Colon (tissue), 2 donors: ENCODE measurements around the gene KCTD19.

Experiments
- FAIRE-seq: peaks from 2 replicates; lab custom pipeline; 2012; peaks lifted over from hg19 to GRCh38; lab: Jason Lieb, UNC
- donor health status: control.
- donor health status: control.

The KCTD19 gene

DNA sequence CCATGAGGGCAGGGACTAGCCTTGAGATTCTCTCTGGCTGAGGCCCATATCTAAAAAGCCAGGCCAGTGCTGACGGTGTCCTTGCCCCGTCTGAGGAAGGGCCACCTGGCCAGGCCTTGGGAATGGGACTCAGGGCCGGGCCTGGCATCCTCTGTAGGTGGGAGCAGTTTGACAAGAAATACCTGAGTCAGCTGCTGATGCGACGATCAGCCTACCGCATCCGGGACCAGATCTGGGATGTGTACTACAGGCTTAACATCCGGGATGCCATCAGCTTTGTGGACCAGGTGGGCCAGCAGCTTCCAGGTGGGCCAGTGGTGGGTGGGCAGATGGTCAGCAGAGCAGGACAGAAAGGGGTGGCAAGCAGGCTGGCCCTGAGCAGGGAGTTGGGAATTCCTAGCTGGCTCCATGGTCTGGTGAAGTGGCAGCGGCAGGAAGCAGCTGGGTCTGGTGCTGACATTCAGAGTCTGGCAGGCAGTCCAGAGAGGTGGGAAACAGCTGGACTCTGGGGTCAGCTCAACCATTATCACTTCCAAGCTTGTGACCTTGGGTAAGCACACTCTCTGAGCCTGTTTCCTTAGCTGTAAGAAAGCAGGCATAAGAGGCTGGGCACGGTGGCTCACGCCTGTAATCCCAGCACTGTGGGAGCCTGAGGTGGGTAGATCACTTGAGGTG lies 68.2 kb downstream of the KCTD19 start:
- FAIRE-seq = no peak

DNA sequence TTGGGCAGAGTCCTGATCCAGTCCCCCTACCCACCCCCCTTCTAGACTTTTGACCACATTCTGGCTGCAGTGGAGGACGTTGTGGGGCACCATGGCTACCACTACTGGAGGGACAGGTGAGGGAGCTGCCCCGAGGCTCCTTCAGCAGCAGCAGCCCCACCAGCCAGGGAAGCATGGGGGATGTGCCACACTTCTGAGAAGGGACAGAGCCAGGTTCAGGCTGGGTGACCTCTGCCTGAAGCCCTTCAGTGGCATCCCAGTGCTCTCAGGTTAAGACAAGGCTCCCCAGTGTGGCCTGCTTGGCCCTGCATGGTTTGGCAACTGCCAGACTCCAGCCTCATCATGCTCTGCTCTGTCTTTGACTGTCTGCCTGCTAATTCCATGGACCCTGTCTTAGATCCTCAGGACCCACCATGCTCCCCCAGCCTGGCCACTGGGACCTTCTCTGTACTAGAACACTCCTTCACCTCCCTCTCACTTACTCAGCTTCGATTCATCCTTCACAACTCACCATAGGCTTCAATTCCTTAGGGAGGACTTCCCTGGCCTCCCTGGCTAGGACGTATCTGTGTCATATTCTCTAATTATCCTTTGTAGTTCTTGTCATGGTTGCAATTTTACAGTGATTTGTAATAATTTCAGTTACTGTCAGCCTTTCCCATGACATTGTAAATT lies 68.9 kb downstream of the KCTD19 start:
- no peak for FAIRE-seq

DNA sequence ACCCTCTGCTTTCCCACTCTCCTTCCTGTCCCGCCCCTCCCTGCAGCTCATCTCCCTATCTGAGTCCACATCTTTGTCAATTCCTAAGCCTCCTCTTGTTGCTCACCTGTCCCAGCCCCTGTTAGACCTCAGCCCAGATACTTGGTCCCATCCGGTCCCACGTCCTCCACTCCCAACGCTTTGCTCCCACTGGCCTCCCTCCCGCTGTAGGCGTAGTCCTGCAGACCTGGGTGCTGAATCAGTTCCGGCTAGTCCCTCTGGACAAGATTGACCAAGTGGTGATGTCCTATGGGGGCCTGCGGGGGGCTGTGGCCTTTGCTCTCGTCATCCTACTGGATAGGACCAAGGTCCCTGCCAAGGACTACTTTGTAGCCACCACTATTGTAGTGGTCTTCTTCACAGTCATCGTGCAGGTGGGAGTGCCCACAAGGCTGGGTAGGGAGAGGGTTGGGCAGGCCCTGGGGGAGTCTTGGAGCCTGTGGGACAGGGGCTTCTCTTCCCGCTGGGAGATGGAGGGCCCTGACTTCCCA lies 69.8 kb downstream of the KCTD19 start:
- no peak for FAIRE-seq

DNA sequence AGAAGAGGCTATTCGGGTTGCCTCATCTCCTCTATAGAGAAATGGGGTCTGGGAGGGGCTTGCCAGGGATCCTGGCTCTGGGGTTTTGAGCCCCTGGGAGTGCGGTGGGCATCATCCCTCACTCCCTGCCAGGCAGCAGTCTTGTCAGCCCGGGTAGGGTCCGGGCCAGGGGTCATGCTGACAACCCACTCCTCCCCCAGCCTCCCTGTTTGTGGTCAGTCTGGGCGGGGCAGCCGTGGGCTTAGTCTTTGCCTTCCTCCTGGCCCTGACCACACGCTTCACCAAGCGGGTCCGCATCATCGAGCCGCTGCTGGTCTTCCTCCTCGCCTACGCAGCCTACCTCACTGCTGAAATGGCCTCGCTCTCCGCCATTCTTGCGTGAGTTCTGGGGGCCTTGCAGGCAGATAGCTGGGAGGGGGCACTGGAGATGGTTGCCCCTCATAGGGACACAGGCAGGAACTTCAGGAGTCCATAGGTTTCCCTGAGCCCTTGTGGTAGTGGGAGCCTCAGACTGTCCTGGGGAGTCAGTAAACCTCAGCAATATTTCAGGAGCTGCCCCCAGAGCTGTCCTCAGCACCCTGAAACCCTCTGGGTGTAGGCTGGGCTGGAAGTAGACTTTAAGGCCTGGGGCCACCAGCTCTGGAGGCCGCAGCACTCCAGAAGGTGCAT lies 70.9 kb downstream of the KCTD19 start:
- FAIRE-seq = no peak

DNA sequence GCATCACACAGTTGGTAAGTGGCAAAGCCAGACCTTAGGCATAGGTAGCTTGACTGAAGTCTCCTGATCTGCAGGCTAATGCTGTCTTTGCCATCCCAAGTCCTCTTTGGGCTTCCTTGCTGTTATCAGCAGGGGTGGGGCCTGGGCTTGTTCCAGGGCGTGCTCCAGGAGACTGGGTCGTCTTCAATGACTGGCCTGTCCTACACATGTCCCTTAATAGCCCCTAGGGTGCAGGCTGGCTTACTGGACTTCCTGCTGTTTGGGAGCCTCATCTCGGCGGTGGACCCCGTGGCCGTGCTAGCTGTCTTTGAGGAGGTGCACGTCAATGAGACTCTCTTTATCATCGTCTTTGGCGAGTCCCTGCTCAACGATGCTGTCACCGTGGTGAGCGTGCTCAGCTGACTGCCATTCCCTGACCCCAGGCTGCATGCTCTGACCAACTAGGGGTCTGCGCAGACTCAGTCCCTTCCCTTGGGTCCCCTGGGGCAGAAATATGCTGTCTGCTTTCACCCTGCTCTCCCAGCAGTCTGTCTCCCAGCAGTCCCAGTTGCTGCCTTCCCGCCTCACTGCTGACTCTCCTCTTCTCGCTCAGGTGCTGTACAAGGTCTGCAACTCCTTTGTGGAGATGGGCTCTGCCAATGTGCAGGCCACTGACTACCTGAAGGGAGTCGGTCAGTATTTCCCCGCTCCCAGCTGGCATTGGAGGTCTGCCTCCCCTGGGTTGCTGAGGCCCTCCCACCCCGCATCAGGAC lies 71.6 kb downstream of the KCTD19 start:
- FAIRE-seq = no peak

DNA sequence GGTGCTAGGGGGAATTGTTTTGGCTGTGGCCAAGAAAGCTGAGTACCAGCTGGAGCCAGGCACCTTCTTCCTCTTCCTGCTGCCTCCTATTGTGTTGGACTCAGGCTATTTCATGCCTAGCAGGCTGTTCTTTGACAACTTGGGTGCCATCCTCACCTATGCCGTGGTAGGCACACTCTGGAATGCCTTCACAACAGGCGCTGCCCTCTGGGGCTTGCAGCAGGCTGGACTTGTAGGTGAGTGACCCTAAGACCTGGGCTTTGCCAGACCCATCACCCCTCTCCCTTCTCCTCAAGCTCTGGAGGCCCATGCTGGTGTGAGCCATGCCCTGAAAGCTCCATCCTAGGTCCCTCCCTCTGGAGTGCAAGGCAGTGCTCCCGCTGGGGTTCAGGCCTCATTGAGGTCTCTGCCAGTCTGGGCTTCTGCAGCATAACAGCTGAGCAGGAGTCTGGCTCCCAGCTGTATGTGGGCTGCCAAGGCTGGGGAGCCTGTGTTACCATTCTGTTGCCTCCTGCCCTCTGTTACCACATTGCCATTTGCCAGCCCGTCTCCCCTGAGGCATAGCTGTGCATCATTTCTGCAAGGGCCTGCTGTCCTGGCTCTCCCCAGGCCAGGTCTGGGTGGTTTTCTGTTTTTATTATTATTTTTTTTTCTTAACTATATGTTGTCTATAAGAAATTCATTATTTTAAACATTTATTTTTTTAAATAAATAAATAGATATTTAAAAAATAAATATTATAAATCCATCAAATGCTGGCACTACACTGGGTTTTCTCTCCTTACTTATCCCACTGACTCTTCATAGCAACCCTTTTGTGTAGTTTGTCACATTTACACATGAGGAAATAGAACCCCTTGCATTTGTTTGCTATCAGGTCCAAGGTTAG lies 73.7 kb downstream of the KCTD19 start:
- FAIRE-seq = no peak

DNA sequence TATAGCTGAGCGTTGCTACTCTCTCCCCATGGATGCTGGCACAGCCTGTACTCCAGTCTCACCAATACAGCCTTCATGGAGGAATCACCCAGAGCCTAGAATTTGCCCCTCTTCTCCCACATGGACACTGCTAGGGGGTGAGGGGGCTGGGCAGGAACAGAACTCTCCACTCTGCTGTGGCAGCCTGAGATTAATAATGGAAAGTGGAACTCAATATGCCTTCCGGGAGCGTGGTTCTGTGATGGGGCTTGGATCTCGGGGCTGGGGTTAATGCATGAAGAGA lies 76.6 kb downstream of the KCTD19 start:
- FAIRE-seq = no peak

DNA sequence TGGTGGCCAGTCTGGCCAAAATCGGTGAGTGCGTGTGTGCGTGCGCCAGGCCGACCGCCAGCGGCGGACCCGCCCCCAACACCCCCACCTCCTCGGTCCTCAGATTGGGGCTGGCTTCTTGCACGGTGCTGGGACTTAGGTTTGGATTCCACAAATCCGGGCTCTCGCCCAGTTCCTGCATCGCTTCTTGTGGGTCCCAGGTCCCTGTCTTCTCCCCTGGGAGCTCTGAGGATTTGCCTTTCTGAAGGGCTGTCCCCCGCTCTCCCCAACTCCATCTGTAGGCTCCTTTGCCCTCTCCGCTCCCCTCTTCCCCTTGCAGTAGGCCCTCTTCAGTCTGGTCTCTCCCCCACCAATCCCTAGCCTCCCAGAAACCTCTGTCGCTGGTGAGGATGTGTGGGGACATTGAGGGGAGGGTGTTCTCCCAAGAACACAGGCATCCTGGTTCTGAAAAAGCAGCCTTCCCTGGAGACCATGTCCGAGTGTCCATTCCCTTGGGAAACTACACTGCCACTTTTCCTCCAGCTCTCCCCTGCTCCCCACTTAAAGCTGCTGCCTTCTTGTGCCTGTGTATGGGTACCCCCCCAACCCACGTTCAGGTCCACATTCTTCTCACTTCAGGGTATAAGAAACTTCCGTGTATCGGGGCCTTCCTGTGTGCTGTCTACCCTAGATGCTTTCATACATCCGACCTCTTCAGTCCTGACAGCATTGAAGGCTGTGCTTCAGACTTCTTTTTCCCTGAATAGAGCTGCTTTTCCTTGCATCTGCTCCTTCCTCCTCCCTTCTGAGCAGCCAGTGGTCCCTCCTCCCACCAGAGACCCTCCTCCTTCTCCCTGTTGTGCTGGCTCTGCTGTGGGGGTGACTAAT lies 77.1 kb downstream of the KCTD19 start:
- no peak for FAIRE-seq

DNA sequence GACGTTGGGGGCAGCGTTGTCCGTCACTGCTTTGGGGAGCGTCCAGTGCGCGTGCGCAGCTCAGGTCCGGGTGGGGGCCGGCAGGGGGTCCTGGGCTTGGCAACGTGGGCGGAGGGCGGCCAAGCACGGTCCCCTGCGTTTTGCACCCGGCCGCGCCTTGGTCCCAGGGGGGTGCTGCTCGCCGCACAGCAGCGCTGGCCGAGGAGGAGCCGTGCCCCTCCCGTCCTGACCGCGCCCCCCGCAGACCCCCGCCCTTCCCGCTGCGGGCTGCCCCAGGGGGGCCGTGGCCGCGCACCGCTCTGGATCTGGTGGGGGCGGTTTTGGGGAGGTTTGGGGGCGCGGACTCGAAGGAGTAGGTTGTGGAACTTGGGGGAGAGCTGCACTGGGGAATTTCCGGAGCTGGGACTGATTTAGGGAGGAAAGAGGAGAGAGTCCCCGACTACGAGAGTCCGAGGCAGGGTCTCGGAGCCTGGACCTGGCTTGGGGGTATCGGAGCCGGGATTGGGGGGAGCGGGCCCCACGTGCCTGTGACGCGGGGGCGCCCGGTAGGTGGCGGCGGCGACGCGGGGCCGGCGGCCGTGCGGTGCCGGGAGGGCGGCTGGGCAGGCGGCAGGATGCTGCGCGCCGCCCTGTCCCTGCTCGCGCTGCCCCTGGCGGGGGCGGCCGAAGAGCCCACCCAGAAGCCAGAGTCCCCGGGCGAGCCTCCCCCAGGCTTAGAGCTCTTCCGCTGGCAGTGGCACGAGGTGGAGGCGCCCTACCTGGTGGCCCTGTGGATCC lies 78.0 kb downstream of the KCTD19 start, which contains the start of gene SLC9A5:
Gene SLC9A5, plus strand, starts transcription at position 579 of the 777 bp plus-strand sequence. Its CDS starts 36 bp downstream, at position 615.
- no peak for FAIRE-seq

DNA sequence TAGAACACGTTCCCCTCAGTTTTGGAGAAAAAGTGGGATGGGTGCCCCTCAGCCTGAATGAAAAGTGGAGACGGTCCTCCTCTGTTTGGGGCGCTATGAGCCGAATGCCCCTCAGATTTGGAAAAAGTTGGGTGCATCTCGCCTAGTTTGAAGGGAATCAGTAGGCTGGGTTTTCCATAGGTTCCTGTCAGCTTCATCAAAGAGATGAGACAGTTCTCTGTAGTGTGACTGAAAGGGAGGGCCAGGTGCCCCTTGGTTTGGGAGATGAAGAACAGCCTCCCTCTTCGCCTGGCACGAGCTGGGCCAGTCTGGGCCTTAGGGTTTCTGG lies 78.5 kb downstream of the KCTD19 start:
- no peak for FAIRE-seq

DNA sequence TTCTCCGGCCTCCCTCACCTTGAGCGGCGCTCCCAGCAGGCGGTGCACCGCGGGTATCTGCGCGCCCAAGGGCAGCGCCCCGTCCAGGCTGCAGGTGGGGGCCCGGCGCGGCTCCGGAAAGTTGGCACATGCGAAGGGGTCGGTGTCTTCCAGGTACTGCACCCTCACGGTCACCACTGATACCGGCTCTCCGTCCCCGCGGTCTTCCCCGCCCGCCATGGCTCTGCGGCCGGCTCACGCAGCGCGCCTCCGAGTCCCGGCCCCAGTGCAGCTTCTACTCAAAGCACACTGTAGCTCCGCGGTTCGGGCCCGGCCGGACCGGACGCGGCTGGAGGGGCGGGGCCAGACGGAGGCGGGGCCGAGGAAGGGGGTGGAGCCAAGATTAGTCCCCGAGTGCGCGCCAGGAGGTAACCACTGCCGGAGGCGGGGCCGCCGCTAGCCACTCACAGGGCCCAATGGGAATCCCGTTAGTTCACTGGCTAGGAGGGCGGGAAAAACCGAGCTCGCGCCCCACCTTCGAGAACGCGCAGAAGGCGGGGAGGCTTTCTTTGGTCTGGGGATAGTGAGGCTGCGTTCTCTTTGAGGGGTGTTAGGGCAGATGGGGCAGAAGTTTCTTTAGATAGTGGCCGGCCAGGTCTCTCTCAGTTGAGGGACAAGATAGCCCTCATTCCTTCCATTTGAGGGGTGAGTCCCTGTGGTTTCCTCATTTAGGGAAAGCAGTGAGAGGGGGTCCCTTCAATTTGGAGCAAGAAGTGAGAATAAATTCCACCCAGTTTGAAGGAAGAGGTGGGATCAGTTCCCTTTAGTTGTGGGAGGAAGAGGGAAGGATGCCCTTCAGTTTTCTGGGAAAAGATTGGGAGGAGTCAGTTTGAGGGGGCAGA lies 79.1 kb downstream of the KCTD19 start, which contains the start of gene FHOD1:
Gene FHOD1, minus strand, starts transcription at position 290 of the 881 bp plus-strand sequence. Its CDS starts 71 bp downstream, at position 219.
- FAIRE-seq = no peak

DNA sequence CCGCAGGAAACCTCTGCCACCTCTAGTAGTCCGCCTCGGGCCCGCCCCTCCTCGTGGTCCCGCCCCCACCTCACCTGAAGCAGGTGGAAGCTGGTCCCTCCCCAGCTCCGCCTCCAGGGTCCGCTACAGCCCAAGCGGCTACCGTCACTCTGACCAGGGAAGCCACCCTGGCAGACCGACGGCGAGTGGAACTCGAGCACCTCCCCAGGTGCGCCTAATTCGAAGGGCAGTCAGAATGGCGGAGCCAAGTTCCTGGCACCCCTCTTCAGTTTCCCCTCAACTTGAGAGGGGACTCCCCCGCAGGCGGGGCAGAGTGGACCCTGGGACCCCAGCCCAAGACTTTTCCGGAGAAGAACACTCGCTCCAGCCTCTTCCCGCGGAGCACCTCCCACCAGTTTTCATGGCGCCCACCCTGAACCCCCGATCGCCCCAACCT lies 79.8 kb downstream of the KCTD19 start:
- no peak for FAIRE-seq

DNA sequence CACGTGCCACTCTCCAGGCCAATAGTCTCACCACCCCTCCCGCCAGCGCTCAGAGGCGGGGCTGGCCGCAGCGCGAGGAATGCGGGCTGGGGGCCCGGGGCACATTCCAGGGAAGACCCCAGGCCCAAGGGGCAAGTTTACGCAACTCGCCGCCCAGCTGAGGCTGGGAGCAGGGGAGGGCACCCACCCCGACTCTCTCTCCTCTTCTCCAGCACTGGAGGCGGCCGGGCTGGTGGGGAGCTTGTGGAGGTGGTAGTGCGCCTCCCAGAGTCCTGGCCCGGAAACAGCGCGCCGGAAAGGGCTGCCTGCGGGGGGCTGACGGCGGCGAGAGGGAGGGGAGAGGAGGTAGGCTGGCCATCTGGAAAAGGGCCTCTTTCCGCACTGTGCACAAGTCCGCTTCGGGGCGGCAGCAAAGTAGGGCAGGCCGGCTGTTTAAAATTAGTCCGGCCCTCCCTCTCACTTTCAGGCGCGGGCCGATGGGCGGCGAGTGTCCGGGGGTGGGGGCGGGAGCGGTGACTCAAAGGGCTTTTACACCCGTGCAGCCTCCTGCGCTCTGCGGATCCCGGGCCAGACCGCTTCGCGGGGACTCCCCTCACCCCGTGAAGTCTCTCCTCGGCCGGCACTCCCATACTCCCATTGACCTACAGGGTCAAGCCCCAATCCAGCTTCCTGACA lies 80.3 kb downstream of the KCTD19 start:
- FAIRE-seq = no peak

DNA sequence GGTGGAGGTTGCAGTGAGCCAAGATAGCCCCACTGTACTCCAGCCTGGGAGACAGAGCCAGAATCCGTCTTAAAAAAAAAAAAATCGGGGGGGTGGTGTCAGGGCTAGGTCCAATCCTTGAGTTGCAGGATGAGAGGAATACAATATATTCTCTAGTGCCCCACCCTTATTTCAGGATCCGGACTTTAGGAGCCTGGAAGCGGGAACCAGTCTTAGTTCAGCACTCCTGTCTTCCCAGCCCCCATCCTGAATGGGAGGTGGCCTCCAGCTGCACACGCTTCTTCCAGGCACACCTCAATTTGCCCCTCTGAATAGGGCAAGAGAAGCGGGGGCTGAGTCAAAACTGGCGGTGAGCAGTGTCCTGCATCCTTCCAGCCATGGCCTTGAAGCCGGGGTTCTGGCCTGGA lies 80.9 kb downstream of the KCTD19 start:
- no peak for FAIRE-seq

DNA sequence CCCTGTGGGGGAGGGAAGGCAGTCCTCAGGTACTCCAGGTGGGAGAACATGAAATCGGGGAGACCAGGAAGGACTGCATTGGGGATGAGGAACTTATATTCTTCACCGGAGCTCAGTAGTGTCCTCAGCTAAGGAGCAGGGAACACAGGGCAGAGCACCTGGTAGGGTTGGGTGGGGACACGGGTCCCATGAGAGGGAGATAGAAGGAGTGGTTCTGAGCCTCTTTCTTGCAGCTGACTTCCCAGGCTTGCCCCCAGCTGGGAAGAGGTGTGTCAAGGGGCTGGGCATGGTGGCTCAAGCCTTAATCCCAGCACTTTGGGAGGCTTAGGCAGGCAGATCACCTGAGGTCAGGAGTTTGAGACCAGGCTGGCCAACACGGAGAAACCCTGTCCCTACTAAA lies 81.4 kb downstream of the KCTD19 start:
- FAIRE-seq = no peak

DNA sequence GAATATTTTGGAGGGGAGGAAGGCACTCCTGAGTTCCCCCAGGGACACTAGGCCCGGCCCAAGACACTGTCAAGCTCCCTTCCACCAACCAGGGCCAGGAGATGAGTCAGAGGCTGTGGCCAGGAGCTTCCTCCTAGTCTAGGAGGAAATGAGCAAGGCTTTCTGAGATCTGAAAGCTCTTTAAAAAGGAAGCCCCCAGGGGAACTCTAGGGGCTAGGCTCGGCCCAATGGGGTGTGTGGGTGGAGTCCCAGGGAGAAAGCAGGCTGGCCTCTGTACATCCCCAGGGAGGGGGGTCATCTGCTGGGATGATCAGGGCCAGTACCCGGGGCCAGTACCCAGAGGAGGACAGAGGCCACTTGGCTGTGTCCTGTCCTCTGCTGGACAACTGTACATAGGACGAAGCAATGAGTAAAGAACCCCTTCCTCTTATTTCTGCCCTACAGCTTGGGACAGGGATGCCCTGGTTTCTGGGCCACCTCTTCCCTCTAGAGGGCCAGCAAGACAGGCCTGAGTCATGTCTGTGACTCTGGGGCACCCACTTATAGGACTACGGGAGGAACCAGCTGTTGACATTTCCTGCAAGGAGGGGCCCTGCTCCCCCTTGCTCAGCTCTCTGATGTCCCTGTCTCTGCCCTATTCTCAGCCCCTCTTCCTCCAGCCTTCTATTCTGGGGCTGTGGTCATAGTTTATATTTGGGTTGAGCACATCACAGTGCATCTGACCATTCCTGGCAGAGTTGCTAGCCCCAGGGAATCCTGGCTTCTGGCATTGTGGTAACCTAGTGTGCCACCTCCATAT lies 82.0 kb downstream of the KCTD19 start:
- no peak for FAIRE-seq

DNA sequence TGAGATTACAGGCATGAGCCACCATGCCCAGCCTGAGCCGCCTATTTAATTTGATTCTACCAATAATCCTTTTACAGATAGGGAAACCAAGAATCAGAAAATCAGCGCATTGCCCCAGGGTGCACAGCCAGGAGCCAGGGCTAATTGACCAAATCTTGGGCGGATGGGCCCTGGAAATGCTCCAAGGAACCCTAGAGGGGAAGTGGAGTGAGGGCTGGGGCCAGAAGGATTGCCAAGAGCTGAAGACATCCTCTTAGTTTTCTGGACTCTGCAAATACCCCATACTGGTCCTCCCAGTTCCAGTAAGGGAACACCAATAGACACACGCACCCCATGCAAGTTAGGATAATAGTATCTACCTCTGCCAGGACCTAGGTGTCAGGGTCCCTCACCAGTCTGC lies 83.1 kb downstream of the KCTD19 start:
- FAIRE-seq = no peak
